ENCODE measurements around the gene PHGDH.
A peak's percentile ranks its signal among the peaks of the same experiment; 100 is the strongest.
"Not testable (repeated sequence)": the region's sequence is repeated elsewhere in the genome, so short reads cannot be mapped to it uniquely, and the experiment has no call there.

Gene PHGDH

GRCh38 chr1:119768778-119769177 is 57.0 kb downstream of the PHGDH start, which contains the start of gene HMGCS2:
TSS of gene HMGCS2 (minus strand) at chr1:119768905. CDS start at chr1:119768844, 61 bp downstream.
- no peak for DNase-seq

GRCh38 chr1:119771016-119771415 is 59.3 kb downstream of the PHGDH start:
- no peak for DNase-seq

- DNase-seq = no peak
These were observed 60.0 kb downstream of the PHGDH start for GRCh38 chr1:119771770-119772169.

- DNase-seq = no peak
These were observed 60.6 kb downstream of the PHGDH start for GRCh38 chr1:119772298-119772697.

GRCh38 chr1:119773711-119774241 is 62.0 kb downstream of the PHGDH start:
- DNase-seq = peak; percentile 18

- no peak for DNase-seq
These were observed 63.2 kb downstream of the PHGDH start for GRCh38 chr1:119774746-119775490.

- DNase-seq = no peak
These were observed 66.6 kb downstream of the PHGDH start for GRCh38 chr1:119778359-119778758.

- DNase-seq = no peak
These were observed 67.3 kb downstream of the PHGDH start for GRCh38 chr1:119778886-119779560.

- DNase-seq = no peak
These were observed 68.2 kb downstream of the PHGDH start for GRCh38 chr1:119779869-119780356.

GRCh38 chr1:119781434-119782210 is 69.9 kb downstream of the PHGDH start:
- no peak for DNase-seq

- DNase-seq = no peak
These were observed 71.0 kb downstream of the PHGDH start for GRCh38 chr1:119782631-119783325.

- DNase-seq = no peak
These were observed 71.8 kb downstream of the PHGDH start for GRCh38 chr1:119783354-119784185.

- no peak for DNase-seq
These were observed 72.6 kb downstream of the PHGDH start for GRCh38 chr1:119784191-119784781.

- not testable (repeated sequence) for DNase-seq
These were observed 74.3 kb downstream of the PHGDH start for GRCh38 chr1:119786046-119786445.

- DNase-seq = not testable (repeated sequence)
These were observed 74.8 kb downstream of the PHGDH start for GRCh38 chr1:119786473-119787050.

- no peak for DNase-seq
These were observed 76.0 kb downstream of the PHGDH start for GRCh38 chr1:119787776-119788175.

- DNase-seq = no peak
These were observed 78.9 kb downstream of the PHGDH start for GRCh38 chr1:119790451-119791198.

GRCh38 chr1:119791377-119791776 is 79.6 kb downstream of the PHGDH start:
- no peak for DNase-seq
